ENCODE results near the gene ZWILCH.
"Not testable (repeated sequence)": the region's sequence is repeated elsewhere in the genome, so short reads cannot be mapped to it uniquely, and the experiment has no call there.

The ZWILCH gene

GRCh38 chr15:66588971-66589370 is 83.8 kb downstream of the ZWILCH start:
- no peak for TF ChIP-seq CTCF (conservative IDR thresholded peaks at IDR 0.05)
- H3K27ac ChIP-seq = no peak overlapping the region

- H3K27ac ChIP-seq = not testable (repeated sequence)
These were observed 84.3 kb downstream of the ZWILCH start for GRCh38 chr15:66589429-66589828.

GRCh38 chr15:66590435-66590834 is 85.3 kb downstream of the ZWILCH start:
- TF ChIP-seq CTCF (conservative IDR thresholded peaks at IDR 0.05) = no peak

GRCh38 chr15:66591322-66591862 is 86.3 kb downstream of the ZWILCH start:
- no peak for TF ChIP-seq CTCF (conservative IDR thresholded peaks at IDR 0.05)

More at GRCh38 chr15:66590435-66590834, 85.3 kb downstream of the ZWILCH start:
- H3K27ac ChIP-seq = no peak overlapping the region

GRCh38 chr15:66592505-66593218 is 87.5 kb downstream of the ZWILCH start:
- TF ChIP-seq CTCF (conservative IDR thresholded peaks at IDR 0.05) = no peak
- H3K27ac ChIP-seq = peak overlapping the region; percentile 74

More at GRCh38 chr15:66591322-66591862, 86.3 kb downstream of the ZWILCH start:
- H3K27ac ChIP-seq = no peak overlapping the region; the same call in 1 of the 2 replicates

- H3K27ac ChIP-seq = peak overlapping the region; percentile 74
- no peak for TF ChIP-seq CTCF (conservative IDR thresholded peaks at IDR 0.05)
These were observed 88.2 kb downstream of the ZWILCH start for GRCh38 chr15:66593219-66593780.

GRCh38 chr15:66594344-66594743 is 89.2 kb downstream of the ZWILCH start:
- TF ChIP-seq CTCF (conservative IDR thresholded peaks at IDR 0.05) = peak; percentile 52
- H3K27ac ChIP-seq = peak overlapping the region; percentile 74; the same call in 1 of the 2 replicates

- no peak for TF ChIP-seq CTCF (conservative IDR thresholded peaks at IDR 0.05)
- H3K27ac ChIP-seq = no peak overlapping the region
These were observed 89.7 kb downstream of the ZWILCH start for GRCh38 chr15:66594836-66595235.
